ENCODE measurements around the gene NFATC1.

DNA sequence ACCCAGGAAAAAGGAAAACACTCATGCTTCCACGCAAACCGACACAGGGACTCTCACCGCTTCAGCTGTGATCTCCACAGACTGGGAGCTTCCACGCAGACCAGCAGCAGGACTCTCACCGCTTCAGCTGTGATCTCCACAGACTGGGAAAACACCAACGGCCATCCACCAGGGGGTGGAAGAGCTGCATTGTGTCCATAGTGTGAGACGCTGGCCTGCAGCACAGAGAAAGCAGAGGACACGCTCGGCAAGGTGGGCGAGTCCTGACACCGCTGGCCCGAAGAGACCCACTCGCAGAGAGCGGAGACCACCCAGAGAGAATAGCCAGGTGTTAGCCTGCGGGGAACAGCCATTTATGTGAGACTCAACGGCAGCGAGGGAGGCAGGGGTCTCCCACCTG is 42.5 kb upstream of the NFATC1 start:
- TF ChIP-seq, protein P1, sequence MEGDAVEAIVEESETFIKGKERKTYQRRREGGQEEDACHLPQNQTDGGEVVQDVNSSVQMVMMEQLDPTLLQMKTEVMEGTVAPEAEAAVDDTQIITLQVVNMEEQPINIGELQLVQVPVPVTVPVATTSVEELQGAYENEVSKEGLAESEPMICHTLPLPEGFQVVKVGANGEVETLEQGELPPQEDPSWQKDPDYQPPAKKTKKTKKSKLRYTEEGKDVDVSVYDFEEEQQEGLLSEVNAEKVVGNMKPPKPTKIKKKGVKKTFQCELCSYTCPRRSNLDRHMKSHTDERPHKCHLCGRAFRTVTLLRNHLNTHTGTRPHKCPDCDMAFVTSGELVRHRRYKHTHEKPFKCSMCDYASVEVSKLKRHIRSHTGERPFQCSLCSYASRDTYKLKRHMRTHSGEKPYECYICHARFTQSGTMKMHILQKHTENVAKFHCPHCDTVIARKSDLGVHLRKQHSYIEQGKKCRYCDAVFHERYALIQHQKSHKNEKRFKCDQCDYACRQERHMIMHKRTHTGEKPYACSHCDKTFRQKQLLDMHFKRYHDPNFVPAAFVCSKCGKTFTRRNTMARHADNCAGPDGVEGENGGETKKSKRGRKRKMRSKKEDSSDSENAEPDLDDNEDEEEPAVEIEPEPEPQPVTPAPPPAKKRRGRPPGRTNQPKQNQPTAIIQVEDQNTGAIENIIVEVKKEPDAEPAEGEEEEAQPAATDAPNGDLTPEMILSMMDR (IDR thresholded peaks at IDR 0.05), result no peak
- no peak for TF ChIP-seq POLR2AphosphoS5 (IDR thresholded peaks at IDR 0.05; ENCODE audit: insufficient read depth in 1 of 2, low read depth in 1 of 2)

Measured in vagina (tissue), 2 donors.